Measurements from ENCODE around the gene FGD6.

DNA sequence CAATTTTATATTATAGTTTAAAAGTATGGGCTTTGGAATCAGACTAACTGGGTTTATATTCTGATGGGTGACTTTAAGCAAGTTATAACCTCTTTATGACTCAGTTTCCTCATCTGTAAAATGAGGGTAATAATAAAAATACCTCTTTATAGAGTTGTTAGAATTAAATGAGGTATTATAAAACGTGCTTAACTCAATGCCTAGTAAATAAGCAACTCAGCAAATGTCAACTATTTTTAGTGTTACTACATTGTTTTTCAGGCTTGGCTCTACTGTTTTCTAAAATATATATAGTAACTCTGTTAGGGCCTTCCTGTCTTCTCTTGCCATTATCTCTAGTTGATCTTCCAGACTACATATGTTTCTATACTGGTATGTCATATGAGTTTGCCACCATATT lies 20.9 kb upstream of the FGD6 start:
- TF ChIP-seq, protein P1, sequence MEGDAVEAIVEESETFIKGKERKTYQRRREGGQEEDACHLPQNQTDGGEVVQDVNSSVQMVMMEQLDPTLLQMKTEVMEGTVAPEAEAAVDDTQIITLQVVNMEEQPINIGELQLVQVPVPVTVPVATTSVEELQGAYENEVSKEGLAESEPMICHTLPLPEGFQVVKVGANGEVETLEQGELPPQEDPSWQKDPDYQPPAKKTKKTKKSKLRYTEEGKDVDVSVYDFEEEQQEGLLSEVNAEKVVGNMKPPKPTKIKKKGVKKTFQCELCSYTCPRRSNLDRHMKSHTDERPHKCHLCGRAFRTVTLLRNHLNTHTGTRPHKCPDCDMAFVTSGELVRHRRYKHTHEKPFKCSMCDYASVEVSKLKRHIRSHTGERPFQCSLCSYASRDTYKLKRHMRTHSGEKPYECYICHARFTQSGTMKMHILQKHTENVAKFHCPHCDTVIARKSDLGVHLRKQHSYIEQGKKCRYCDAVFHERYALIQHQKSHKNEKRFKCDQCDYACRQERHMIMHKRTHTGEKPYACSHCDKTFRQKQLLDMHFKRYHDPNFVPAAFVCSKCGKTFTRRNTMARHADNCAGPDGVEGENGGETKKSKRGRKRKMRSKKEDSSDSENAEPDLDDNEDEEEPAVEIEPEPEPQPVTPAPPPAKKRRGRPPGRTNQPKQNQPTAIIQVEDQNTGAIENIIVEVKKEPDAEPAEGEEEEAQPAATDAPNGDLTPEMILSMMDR (IDR thresholded peaks at IDR 0.05; ENCODE audit: poor library complexity): no peak
- TF ChIP-seq EZH2 (IDR thresholded peaks at IDR 0.05; ENCODE audit: borderline replicate concordance): no peak
